ENCODE data around the gene UVSSA.
"Not testable (repeated sequence)": the region's sequence is repeated elsewhere in the genome, so short reads cannot be mapped to it uniquely, and the experiment has no call there.

Gene UVSSA

GRCh38 chr4:1421657-1422056 lies 74.6 kb downstream of the UVSSA start:
- DNase-seq (ENCODE audit: low spot score), result no peak

GRCh38 chr4:1427010-1427409 lies 80.0 kb downstream of the UVSSA start:
- DNase-seq (ENCODE audit: low spot score), result no peak

- not testable (repeated sequence) for DNase-seq (ENCODE audit: low spot score)
These were observed 96.7 kb downstream of the UVSSA start for GRCh38 chr4:1443688-1444172.
